SIG-M5 treated with dmso at 0.1 percent for 504 hours (cell line): ENCODE results near the gene HVCN1.

Experiments
- DNase-seq: peaks from one replicate; lab custom pipeline; 2025; ENCODE audit not compliant: unreplicated experiment; lab: John Stamatoyannopoulos, UW

The HVCN1 gene

DNA sequence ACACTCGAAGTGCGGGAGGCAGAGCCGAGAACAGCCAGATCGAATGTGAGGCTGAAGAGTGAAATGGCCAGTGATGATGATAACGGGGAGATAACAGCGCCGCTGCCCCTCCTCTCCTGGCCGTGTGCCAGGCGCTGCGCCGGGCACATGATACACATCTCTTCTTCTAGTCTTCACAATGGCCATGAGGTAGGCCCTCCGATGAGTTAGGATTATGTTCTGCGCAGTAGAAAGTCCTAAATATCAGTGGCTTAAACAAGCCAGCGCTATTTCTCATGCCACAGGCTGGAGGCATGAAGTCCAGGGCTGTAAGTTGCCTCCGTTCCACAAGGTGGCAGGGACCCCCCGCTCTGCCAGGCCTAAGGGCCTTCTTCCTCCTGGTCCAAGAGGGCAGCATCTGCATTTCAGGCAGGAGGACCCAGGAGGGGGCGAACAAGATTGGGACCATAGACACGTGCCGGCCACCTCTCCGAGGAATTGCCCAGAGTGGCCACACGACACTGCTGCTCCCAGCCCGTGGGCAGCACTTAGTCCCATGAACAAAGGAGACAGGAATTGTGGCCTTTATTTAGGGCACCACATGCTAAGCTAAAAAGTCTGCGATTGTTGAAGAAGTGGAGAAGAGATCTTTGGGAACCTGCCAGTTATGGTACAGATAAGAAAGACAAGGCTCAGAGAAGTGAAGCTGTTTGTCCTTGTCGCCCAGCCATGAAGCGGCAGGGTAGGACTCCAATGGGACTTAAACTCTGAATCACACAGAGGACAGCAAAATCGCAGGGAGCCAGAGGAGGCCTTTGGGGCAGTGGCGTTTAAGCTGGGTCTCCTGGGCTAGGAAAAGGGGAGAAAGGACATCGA, 10.9 kb upstream of the HVCN1 start:
- DNase-seq, result no peak

DNA sequence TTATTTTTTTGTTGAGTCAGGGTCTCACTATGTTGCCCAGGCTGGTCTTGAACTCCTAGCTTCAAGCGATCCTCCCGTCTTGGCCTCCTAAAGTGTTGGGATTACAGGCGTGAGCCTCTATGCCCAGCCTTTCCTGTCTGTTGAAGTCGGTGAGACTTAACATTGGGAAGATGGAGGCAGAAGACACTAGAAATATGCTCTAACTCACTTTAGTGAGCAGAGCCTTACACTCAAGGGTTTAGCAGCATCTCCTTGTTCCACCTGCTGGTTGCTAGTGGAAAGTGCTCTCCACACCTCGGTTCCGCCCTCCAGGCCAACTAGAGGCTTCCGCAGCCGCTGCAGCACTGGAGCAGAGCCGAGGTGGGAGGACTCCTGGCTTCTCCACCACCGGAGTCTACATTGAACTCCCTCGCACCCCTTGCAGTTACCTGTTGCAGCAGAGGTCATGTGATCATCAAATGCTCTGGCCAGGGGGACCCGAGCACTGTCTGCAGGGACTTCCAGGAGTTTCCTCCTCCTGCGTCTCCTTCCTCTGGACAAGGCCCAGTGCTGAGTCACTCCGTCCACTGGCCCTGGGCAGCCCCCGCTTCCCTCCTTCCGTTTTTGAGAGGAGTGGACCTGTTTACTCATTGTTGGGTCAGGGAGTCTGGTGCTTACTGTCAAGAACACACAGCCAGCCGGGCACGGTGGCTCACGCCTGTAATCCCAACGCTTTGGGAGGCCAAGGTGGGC, 9.4 kb upstream of the HVCN1 start:
- peak; percentile 93 for DNase-seq

DNA sequence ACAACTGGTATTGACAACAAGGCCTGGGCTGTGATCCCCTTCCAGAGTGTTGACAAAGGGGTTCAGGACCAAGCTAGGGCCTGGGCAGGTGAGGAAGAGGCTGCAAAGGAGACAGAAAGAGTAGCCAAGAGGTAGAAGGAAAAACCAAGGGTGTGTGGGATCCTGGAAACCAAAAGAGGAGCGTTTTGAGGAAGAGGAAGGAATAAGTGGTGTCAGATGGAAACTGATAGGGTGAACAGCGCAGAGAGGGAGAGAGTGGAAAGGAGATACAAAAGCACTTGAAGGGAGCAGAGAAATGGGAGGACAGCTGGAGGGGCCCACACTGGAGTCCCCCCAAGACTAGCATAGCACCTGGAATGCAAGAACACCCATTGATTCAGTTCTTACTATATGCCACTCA, 8.3 kb upstream of the HVCN1 start:
- no peak for DNase-seq

GRCh38 chr12:110696283-110696682, 7.4 kb upstream of the HVCN1 start:
- DNase-seq, result no peak

- DNase-seq, result peak; percentile 21
Measured at GRCh38 chr12:110694330-110694901, 5.5 kb upstream of the HVCN1 start.

- DNase-seq, result peak; percentile 96
Measured at GRCh38 chr12:110693731-110694130, 4.8 kb upstream of the HVCN1 start.

DNA sequence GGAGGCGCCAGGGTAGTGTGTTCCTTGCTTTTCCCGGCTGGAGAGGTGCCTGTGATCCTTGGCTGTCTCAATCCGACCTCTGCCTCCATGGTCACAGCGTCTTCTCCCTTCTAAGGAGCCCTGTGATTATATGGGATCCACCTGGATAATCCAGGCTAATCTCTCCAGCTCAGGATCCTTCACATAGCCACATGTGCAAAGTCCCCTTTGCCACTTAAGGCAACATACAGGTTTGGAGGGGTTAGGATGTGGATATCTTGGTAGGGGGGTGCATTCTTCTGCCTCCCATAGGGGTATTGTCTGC, 1.2 kb upstream of the HVCN1 start:
- DNase-seq, result no peak

- DNase-seq, result no peak
Measured at GRCh38 chr12:110689281-110690126, 589 bp upstream of the HVCN1 start.

DNA sequence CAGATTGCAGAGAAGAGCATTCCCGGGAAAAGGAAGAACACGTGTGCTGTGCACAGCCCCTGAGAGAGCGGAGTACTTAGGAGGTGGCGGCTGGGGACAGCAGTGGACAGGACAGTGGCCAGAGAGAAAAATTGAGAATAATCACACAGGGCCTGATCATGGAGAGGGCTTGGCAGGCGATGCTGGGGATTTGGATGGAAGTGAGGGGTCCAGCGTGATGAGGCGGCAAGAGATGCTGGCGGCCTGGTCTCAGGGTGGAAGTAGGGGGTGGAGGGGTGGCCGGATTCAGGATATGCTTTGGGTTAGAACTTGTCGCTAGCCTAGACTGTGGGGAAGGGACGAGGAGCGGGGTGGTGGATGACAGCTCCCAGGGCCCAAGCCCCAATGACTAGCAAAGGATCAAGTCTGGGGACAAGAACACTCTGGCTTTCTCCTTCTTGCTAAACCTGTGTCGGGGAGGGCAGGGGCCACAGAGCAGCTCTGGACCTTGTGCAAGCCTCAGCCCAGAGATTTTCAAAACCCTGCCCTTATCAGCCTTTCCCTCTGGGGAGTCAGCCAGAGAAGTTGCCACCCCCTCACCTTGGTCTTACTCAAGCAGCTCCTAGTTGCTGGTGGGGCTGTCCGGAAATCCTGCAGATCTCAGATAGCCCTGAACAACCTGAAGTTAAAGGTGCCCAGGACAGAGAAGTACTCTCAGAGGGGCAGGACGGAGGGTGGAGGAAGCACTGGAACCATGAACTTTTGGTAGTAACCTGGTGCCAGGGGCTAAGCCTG, 1.3 kb downstream of the HVCN1 start:
- DNase-seq, result no peak

- no peak for DNase-seq
Measured at GRCh38 chr12:110686294-110686903, 2.5 kb downstream of the HVCN1 start.

GRCh38 chr12:110684312-110684836, 4.5 kb downstream of the HVCN1 start:
- no peak for DNase-seq

- no peak for DNase-seq
Measured at GRCh38 chr12:110683888-110684287, 5.0 kb downstream of the HVCN1 start.

GRCh38 chr12:110680032-110680431, 8.9 kb downstream of the HVCN1 start:
- no peak for DNase-seq

DNA sequence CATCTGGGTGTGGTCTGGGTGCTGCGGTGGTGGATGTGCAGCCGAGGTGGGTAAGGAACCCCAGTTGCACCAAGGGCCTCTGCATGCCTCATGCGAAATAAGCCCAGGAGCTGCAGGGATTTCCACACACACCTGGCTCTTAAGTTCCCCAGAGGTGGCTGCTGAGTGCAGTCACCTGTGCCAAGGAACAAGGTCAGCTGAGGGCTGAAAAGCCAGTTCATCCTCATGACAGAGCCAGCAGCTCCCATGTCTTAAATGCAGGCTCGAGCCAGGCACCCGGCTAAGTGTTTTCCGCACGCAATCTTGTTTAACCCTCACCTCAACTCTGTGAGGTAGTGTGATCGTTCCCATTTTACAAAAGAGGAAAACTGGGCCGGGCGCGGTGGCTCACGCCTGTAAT, 9.7 kb downstream of the HVCN1 start:
- no peak for DNase-seq

GRCh38 chr12:110677982-110678381, 10.9 kb downstream of the HVCN1 start:
- no peak for DNase-seq

- DNase-seq, result peak; percentile 94
Measured at GRCh38 chr12:110677206-110677911, 11.6 kb downstream of the HVCN1 start.

DNA sequence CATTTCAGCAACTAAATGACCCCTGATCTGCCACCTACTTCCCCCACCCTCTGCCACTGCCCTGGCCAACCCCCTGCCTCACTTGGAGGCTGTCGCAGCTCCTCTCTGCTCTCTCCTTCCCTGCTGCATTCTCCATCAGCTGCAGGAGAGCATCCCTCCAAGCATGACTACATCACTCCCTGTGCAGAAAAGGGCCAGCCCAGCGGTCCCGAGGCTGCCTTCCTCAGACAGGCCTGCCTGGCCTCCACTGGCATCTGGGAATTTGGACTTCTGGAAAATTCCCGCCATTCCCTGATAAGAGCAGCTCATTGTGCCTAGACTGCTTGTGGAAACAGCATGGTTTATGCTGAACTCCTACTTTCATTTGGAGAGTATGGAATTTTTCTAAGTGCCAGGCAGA, 12.7 kb downstream of the HVCN1 start:
- no peak for DNase-seq

GRCh38 chr12:110670161-110670701, 18.7 kb downstream of the HVCN1 start:
- no peak for DNase-seq

DNA sequence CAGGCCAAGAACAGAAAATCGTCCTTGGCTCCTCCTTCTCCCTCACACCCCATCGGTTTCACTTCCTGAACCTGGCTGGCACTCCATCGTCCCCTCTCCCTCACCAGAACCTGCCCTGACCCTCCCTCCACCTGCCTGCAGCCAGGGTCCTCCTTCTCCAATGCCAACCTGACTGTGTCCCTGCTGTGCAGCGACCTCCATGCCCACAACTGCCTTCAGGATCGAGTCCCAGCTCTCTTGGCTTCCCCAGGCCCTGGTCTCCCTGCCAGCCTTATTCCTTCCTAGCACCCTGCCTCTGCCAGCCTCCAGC, 19.8 kb downstream of the HVCN1 start:
- no peak for DNase-seq
